NCI-H774 (cell line): ENCODE data around the gene SPZ1.
"Not testable (repeated sequence)": the region's sequence is repeated elsewhere in the genome, so short reads cannot be mapped to it uniquely, and the experiment has no call there.

ENCODE experiments used
- DNase-seq: peaks from one replicate; lab custom pipeline; 2025; lab: John Stamatoyannopoulos, UW

The SPZ1 gene

DNA sequence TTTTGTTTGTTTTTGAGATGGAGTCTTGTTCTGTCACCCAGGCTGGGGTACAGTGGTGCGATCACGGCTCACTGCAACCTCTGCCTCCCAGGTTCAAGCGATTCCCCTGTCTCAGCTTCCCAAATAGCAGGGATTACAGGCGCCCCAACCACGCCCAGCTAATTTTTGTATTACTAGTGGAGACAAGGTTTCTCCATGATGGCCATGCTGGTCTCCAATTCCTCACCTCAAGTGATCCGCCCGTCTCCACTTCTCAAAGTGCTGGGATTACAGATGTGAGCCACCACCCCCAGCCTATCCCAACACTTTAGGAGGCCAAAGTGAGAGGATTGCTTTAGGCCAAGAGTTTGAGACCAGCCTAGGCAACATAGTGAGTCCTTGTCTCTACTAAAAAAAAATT, 19.3 kb downstream of the SPZ1 start:
- DNase-seq: no peak

DNA sequence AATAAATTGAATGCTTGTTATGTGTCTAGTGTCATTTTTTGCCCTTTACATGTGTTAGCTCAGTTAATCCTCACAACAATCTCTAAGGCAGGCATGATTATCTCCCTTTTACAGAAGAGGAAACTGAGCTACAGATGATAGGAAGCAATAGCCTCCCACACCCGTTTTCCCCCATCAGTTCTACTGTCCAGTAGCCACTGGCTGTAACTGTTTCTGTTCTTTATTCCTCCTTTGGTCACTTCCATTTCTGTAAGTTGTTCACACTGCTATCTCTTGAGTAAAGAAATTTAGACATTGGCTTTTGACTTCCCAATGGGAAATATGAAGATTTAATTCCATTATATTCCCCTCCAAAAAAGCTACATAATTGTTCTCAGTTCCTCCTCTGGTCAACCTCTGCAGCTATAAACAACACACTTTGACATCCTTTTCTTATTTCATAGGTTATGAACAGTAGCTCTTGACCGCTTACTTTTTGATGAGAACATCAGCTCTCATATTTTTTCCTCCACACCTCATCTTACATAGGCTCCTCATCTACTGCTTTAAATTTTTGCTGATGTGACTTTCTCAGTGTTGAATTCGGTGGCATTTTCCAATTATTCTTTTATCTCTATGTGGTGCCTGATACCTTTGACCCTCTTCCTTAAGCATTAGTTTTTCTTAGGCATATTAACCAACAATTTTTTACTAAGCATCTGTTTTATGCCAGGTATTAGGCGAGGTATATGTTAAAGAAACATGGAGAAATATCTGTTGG, 21.4 kb downstream of the SPZ1 start:
- DNase-seq: no peak

DNA sequence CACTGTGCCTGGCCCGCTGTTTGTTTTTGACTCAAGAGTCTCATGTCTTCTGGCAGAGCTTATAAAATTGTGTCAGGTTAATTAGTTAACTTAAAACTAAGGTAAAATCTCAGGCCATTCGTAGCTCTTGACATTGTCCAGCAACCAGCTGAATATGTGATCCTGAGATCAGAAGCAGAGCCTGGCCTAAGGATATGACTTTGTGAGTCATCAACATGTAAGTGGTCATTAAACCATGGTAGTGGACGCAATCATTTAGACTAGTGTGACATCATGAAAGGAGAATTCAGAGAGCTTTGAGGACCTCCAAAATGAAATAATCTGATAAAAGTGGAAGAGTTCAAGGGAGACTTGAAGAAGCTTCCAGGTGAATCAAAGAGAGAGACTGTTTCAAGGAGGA, 23.3 kb downstream of the SPZ1 start:
- no peak for DNase-seq

DNA sequence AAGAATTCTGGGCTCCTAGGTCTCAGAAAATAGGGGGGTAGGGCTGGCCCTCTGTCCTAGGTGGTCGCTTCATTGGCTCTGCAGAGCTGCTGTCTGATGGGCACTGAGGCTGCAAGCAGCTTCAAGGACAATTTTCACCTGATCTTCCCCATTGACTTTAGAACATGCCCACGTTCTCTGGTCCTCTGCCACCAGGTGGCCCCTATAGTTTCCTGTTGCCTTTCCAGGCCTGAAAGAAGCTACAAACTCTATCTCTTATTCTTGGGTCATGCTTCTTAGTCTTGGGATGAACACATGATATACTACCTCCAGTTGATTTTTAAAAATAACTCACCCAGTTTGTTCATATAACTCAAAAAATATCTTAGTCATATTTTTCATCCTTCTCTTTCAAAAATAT, 26.3 kb downstream of the SPZ1 start:
- DNase-seq: no peak

DNA sequence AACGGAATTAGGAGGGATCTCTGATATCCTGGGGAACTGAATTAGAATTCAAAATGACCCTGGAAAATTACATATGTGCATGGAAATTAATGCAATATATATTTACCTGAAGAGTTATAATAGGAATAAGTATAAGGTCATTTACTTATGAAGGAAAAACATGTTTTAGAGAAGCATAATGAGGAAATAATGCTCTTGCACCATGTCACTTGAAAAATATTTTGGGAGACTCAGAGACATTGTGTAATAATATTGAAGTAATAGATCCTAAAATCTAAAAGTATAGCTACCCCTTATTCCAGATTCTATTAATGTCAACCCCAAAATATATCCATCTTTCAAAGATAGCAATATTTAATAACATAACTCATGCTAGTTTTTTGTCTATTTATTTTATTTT, 28.4 kb downstream of the SPZ1 start:
- DNase-seq: no peak

DNA sequence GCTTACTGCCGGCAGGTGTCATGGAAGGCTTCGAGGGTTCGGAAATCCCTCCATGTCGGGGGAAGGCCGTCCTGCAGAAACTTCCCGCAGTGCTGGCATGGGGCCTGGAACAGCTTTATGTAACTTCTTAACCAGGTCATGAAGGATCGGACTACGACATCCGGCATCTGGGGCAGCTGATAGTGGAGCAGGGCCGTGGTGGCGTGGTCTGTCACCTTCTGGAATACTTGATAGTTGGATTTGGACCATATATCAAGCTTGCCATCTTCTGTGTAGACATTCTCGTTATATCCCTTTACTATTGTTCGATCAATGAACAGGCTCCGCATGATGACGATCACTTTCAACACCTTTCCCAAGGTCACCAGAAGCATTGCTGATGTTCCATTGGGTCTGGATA, 31.2 kb downstream of the SPZ1 start:
- DNase-seq: not testable (repeated sequence)

DNA sequence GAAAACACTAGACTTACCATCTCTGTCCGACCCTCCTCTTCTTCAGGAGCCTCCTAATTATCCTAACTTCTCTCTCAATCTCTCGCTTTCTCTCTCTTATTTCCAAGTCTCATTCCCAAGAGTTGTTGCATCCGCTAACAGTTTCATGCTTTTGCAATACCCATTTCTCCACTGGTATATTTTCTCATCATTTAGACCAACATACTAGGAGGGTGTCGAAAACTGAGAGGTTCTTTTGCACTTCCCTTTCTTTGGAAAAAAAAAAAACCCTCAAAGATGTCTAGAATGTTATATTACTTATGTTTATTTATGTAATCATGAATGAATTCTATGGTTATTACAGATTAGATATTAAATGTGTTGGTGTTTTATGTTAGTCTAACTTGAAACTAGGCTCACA, 35.9 kb downstream of the SPZ1 start:
- no peak for DNase-seq

DNA sequence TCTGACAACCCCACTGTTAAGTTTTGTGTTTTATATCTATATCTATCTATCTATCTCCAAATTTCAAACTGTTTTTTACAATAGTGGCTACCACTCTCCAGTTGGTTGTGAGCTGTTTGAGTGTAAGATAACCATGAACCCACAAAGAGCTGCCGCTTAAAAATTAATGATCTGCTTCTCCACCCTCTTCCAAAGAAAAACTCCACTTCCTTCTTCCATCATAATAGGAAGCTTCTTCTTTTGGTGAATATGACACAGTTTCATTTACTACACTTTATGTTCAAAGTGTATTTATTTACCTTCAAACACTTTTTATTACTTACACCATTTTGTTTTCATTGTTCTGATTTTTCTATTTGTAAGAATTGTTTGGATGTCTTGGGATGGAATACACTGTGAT, 37.9 kb downstream of the SPZ1 start:
- no peak for DNase-seq

DNA sequence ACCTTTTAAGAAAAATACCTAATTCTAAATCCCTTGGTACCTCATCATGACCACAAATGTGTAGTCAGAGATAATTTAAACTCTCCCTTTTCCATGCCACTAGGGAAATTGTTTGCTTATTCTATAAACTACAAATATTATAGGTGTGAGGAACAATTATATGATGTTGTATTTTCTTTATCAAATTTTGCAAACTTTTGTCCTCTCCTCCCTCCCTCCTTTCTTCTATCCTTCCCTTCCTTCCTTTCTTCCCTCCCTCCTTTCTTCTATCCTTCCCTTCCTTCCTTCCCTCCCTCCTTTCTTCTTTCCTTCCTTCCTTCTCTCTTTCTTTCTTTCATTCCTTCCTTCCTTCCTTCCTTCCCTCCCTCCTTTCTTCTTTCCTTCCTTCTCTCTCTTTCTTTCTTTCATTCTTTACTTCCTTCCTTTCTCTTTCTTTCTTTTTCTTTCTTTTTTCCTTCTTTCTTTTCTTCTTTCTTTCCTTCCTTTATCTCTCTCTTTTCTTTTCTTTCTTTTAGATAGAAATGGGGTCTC, 41.2 kb downstream of the SPZ1 start:
- DNase-seq: no peak

DNA sequence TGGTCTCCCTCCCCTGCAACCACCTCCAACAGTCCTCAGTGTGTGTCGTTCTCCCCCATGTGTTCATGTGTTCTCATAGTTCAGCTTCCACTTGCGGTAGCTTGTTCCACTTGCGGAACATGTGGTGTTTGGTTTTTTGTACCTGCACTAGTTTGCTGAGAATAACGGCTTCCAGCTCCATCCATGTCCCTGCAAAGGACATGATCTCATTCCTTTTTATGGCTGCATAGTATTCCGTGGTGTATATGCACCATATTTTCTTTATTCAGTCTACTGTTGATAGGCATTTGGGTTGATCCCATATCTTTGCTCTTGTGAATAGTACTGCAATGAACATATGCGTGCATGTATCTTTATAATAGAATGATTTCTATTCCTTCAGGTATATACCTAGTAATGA, 45.1 kb downstream of the SPZ1 start:
- no peak for DNase-seq

DNA sequence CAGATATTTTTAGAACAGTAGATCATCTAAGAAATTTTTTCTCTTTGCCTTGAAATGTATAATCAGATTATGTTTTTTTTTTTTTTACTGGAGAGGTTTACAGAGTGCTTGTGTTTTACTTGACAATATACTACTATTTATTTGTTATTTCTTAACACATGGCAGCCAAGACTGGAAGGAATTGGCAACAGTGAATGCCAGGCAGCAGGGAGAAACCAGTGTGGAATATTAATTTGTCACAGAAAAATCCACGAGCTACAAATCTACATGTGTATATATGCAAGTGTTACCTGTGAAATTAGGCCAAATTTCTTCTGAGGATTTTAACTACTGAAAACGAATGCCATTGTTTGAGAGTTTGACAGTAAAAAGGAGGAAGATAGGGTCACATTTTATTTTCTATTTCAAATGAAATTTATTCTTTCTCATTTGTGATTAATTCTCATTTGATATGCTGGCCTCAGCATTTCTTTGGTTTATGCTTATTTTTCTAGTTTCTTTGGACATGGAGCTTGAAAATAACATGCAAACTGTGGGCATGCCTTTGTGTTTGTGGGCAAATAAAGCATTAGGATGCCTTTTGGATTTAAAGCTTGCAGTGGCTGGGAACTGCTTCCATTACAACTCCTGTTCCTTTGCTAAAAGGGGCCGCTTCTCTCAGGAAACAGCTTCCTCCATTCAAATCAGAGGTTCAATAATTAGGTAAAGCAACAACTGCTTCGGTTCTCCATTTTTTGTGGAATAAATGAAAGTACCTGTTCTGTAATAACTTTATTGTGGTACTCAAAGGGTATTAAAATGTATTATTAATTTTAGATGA, 49.1 kb downstream of the SPZ1 start:
- no peak for DNase-seq

DNA sequence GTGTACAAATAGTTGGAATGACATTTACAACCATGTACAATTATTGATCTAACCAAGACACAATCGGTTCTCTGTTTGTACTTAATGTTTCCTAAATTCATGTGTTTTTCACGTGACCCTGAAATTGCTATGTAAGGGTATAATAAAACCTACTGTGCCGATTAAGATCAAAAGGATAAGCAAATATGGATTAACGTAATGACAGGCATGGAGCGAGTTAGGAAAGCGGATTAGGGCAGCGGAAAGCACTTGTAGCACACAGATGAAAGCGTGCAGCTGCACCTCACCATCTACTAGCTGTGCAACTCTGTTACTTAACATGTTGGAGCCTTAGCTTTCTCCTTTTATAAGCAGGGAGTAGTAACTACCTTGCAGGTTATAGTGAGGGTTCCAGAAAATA, 49.7 kb downstream of the SPZ1 start:
- DNase-seq: peak; percentile 42

DNA sequence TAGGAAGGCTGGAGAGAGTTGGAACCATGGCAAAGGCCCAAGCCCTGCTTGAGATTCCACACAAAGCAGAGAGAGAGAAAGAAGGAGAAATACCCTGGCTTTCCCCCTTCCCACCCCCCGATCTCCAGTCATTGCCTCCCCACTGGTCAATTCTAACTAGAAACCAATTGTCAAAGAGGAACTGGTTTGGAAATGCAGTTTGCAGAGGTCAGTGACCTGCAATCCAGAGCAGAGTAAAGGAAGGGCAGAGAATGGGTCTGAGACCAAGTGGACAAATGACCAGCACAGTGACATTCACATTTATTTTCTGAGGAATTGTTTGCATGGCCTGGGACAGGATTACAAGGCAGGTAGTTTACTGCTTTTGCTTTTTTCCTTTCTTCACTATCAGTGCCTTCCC, 50.6 kb downstream of the SPZ1 start:
- DNase-seq: no peak
